SK-N-SH treated with all-trans-retinoic acid at 6 μM for 48 hours (cell line): Measurements from ENCODE around the gene MOSMO.

Experiments used
- ISL1 ChIP-seq: fragments of 250-450 bp; sonication (Bioruptor Pico); IDR thresholded peaks from 2 replicates; pipeline ENCODE4 v2.1.2; 2022; ENCODE audit warnings: mild to moderate bottlenecking, moderate library complexity
- ZFP3 ChIP-seq: fragments of 250-450 bp; sonication (Bioruptor Pico); IDR thresholded peaks from 2 replicates; pipeline ENCODE4 v1.5.0; 2020; ENCODE audit warnings: mild to moderate bottlenecking, moderate library complexity

GRCh38 chr16:22081050-22081449 is 73.1 kb downstream of the MOSMO start:
- no peak for TF ChIP-seq ISL1 (CRISPR knock-in tag)
- TF ChIP-seq ZFP3 (CRISPR knock-in tag) = no peak
